Inferior parietal cortex (tissue), 1 donor: ENCODE results near the gene LRRC56.

ENCODE experiments used
- DNase-seq: peaks from one replicate; pipeline ENCODE4 v3.0.0-alpha.2; 2016; ENCODE audit errors: extremely low spot score

Gene LRRC56

GRCh38 chr11:521177-521688 is 16.1 kb upstream of the LRRC56 start:
- no peak for DNase-seq

- no peak for DNase-seq
These were observed 11.1 kb upstream of the LRRC56 start for GRCh38 chr11:526192-526591.

- no peak for DNase-seq
These were observed 9.0 kb upstream of the LRRC56 start for GRCh38 chr11:528166-528814.

GRCh38 chr11:528815-529727 is 8.3 kb upstream of the LRRC56 start:
- DNase-seq: no peak

- DNase-seq: no peak
These were observed 7.5 kb upstream of the LRRC56 start for GRCh38 chr11:529728-530411.

GRCh38 chr11:530960-531831 is 6.1 kb upstream of the LRRC56 start:
- DNase-seq: no peak

- no peak for DNase-seq
These were observed 5.3 kb upstream of the LRRC56 start for GRCh38 chr11:531919-532526.

- no peak for DNase-seq
These were observed 4.8 kb upstream of the LRRC56 start for GRCh38 chr11:532527-532985.

- DNase-seq: no peak
These were observed 4.2 kb upstream of the LRRC56 start for GRCh38 chr11:532986-533585.

- no peak for DNase-seq
These were observed 3.5 kb upstream of the LRRC56 start for GRCh38 chr11:533586-534395.

- no peak for DNase-seq
These were observed 2.7 kb upstream of the LRRC56 start for GRCh38 chr11:534396-535209.

- no peak for DNase-seq
These were observed 2.2 kb upstream of the LRRC56 start for GRCh38 chr11:535210-535518.

- peak; percentile 91 for DNase-seq
These were observed 1.5 kb upstream of the LRRC56 start, which contains the start of gene HRAS for GRCh38 chr11:535519-536454. TSS of gene HRAS (minus strand) at chr11:535576.

GRCh38 chr11:537622-538430 is 499 bp downstream of the LRRC56 start:
- DNase-seq: no peak

- DNase-seq: no peak
These were observed 1.2 kb downstream of the LRRC56 start for GRCh38 chr11:538431-539051.

GRCh38 chr11:539971-540481 is 2.7 kb downstream of the LRRC56 start:
- DNase-seq: no peak
